Panc1 (cell line): ENCODE measurements around the gene KBTBD2.

Source experiments
- POLR2AphosphoS5 ChIP-seq: IDR thresholded peaks from 2 replicates; pipeline ENCODE4 v1.6.1; 2012; ENCODE audit warnings: mild to moderate bottlenecking, low read depth, low read length, moderate library complexity
- REST ChIP-seq, 2 experiments: IDR thresholded peaks; 2 replicates each; pipeline ENCODE4 v1.6.1; 2011 to 2012; ENCODE audit warnings: low read depth in 2 of 2, control low read depth in 1 of 2, low read length in 1 of 2, mild to moderate bottlenecking in 1 of 2, moderate library complexity in 1 of 2; ENCODE audit not compliant: insufficient read depth in 1 of 2
- SIN3A ChIP-seq: IDR thresholded peaks from 2 replicates; pipeline ENCODE4 v1.6.1; 2012; ENCODE audit warnings: low read depth, mild to moderate bottlenecking, low read length, moderate library complexity, borderline replicate concordance; ENCODE audit not compliant: insufficient read depth
- TCF7L2 ChIP-seq: IDR thresholded peaks from 2 replicates; pipeline ENCODE4 v1.6.1; 2011; ENCODE audit warnings: mild to moderate bottlenecking, low read depth, low read length, inconsistent platforms
- TF ChIP-seq, protein P1 (sequence below): fragments of 450-650 bp; IDR thresholded peaks from 2 replicates; pipeline ENCODE4 v1.5.1; 2017; ENCODE audit warnings: mild to moderate bottlenecking

GRCh38 chr7:32937344-32938174 lies 46.0 kb upstream of the KBTBD2 start:
- TF ChIP-seq, protein P1, sequence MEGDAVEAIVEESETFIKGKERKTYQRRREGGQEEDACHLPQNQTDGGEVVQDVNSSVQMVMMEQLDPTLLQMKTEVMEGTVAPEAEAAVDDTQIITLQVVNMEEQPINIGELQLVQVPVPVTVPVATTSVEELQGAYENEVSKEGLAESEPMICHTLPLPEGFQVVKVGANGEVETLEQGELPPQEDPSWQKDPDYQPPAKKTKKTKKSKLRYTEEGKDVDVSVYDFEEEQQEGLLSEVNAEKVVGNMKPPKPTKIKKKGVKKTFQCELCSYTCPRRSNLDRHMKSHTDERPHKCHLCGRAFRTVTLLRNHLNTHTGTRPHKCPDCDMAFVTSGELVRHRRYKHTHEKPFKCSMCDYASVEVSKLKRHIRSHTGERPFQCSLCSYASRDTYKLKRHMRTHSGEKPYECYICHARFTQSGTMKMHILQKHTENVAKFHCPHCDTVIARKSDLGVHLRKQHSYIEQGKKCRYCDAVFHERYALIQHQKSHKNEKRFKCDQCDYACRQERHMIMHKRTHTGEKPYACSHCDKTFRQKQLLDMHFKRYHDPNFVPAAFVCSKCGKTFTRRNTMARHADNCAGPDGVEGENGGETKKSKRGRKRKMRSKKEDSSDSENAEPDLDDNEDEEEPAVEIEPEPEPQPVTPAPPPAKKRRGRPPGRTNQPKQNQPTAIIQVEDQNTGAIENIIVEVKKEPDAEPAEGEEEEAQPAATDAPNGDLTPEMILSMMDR: no peak
- no peak for TF ChIP-seq SIN3A
- TF ChIP-seq REST (IDR thresholded peaks at IDR 0.05; ENCODE audit: insufficient read depth in 1 of 2, low read depth in 2 of 2, low read length in 1 of 2): no peak
- TF ChIP-seq POLR2AphosphoS5: no peak
- TF ChIP-seq TCF7L2: no peak
